ENCODE results near the gene TACC3.

TACC3 gene

DNA sequence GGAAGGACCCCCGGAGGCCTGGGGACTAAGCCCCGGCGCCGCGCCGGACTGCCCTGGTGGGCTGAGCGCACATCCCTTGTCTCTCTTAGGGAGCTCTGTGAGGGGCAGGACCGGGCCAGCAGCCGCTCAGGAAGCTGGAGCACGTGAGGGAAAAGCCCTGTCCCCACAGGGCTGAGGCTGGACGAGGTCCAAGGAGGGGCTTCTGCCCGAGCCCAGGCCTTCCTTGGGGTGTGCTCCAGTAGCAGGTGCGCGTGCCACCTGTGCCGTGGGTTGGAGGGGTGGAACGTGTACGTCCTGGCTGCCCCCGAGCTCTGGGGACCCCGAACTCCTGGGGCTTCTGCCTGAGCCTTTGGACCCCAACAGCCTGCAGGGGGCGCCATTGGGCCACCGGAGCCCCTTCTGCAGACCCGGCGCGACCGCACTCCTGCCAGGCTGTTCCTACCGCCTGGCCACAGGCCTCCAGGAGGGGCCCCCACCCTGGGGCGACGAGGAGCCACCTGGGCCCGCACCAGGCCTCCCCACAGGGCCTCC is 27.2 kb downstream of the TACC3 start:
- peak; percentile 74 for DNase-seq

DNA sequence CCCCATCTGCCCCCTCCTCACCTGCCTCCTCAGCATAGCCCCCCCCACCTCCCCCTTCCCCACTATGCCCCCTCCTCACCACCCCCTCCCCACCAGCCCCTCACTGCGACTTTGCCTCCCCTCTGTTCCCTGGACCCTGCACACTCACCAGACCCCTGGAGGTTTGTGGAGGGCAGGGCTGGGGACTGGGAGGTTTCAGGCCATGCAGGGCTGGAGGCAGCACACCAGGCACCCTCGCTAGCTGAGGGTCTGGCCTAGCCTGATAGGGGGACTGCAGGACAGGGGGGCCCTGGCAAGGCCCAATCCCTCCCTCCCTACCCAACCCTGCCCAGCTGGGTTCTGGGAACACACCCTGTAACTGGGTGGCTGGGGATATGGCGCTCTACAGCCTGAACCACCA is 28.0 kb downstream of the TACC3 start:
- DNase-seq: no peak

- no peak for DNase-seq
These were observed 28.5 kb downstream of the TACC3 start for GRCh38 chr4:1749826-1750225.

DNA sequence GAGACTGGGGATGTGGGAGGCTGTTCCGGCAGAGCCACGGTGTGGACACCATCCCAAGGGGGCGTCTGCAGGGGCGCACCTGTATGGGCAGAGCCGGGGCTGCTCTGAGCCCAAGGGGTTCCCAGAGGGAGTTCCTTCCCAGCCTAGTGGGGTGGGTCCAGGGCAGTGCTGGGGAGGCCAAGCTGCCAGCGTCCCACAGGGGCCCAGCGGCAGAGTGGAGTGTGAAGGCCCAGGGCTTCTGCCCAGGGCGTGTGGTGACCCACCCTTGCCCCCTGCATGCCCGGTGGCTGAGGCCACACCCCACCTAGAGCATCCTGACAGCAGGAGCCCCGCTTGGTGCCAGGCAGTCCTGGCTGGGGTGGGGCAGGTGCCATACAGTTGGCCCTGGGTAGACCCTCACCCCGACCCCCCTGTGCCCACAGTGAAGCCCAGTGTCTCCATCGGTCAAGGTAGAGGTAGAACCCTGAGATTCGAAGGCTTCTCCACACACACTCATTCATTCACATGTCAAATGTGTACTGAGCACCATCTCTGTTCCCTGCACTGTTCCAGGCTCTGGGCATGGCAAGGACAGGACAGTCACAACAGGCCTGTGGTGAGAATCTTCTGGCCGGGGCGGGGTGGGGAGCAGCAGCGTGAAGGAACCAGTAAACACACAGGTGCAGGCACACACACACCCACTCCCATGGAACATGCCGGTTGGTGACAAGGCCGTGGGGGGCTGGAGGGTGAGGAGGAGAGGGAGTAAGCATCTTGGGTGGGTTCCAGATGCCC is 29.2 kb downstream of the TACC3 start:
- no peak for DNase-seq

- no peak for DNase-seq
These were observed 30.0 kb downstream of the TACC3 start for GRCh38 chr4:1751155-1751918.

GRCh38 chr4:1751919-1752283 is 30.6 kb downstream of the TACC3 start:
- DNase-seq: no peak

- DNase-seq: peak; percentile 58
These were observed 31.1 kb downstream of the TACC3 start for GRCh38 chr4:1752284-1753041.

- no peak for DNase-seq
These were observed 32.0 kb downstream of the TACC3 start for GRCh38 chr4:1753294-1753696.

DNA sequence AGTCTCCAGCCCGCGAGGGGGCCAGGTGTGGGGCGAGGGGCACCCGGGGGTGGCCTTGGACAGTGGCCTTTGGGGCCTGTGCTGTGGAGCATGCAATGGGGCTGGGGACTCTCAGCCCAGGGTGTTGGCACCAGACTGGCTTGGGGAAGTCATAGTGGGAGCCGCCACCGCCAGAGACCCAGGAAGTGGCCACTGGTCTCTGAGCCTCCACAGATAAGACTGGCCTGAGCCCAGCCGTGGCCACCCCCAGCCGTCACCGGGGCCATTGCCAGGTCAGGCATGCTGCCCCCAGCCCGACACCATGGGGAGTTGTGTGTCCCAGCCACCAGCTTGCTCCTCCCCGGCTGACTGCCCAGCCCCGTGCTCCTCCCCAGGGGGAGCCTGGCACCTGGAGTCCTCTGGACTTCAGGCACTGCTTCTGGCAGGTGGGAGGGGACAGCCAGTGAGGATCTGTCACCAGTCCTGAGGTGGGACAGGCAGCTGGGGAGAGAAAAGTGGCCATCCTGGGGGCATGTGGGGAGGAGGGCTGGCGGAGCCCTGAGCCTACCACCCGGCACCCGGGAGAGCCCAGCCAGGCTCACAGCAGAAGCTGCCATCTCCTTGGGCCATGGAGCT is 32.5 kb downstream of the TACC3 start:
- no peak for DNase-seq

GRCh38 chr4:1754336-1754735 is 33.0 kb downstream of the TACC3 start:
- DNase-seq: no peak

GRCh38 chr4:1755297-1755696 is 34.0 kb downstream of the TACC3 start:
- no peak for DNase-seq

GRCh38 chr4:1756079-1756478 is 34.8 kb downstream of the TACC3 start:
- no peak for DNase-seq

- DNase-seq: no peak
These were observed 35.8 kb downstream of the TACC3 start for GRCh38 chr4:1756893-1757779.

DNA sequence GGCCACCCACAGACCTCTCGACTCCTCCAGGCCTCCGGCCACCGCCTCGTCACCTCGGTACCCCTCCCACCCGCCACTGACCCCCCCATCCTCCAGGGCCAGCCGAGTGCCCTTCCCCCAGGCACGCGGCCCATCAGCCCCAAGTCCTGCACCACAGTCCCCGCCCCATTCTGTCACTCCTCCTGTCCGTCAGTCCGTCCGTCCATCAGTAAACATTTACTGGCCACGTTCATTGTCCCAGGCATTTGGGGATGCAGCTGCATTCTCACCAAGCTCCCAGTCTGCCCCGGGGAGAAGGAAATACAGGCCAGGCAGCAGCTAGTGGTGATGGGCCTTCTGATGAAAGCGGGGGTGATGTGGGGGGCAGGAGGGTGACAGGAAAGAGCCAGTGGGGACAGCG is 36.5 kb downstream of the TACC3 start:
- no peak for DNase-seq

DNA sequence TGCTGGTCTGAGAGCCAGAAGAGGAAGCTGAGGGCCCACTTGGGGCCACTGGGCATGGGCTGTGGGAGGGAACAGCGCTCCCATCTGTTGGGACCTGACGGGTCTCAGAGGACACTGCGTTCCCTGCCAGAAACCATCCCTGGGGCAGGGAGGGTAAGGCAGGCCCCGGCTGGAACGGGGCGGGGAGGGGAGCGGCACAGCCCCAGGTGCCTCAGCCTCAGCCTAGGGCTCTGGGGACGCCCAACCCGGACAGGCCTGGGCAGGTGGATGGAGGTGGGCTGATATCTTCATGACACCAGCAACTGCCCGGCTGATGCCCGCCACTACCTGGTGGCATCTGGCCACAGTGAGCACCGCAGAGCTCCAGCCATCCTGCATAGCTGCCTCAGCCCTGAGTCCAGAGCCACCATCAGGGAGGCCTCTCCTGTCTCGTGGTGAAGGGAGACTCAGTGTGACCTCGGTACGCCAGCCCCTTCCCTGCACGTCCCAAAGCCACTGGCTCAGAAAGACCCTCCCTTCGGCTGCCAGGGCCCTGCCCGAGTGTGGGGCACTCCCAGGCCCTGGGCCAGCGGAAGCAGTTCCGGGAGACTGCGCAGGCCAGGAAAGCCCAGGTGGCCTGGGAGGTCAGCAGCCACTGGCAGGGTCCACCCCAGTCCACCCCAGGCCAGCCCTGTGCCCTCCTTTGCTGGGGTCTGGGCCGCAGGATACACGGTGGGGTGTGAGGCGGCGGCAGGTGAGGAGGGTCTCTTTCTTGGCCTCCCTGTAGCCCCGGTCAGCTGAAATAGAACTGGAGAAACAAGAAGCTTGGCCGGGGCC is 37.2 kb downstream of the TACC3 start:
- DNase-seq: no peak

DNA sequence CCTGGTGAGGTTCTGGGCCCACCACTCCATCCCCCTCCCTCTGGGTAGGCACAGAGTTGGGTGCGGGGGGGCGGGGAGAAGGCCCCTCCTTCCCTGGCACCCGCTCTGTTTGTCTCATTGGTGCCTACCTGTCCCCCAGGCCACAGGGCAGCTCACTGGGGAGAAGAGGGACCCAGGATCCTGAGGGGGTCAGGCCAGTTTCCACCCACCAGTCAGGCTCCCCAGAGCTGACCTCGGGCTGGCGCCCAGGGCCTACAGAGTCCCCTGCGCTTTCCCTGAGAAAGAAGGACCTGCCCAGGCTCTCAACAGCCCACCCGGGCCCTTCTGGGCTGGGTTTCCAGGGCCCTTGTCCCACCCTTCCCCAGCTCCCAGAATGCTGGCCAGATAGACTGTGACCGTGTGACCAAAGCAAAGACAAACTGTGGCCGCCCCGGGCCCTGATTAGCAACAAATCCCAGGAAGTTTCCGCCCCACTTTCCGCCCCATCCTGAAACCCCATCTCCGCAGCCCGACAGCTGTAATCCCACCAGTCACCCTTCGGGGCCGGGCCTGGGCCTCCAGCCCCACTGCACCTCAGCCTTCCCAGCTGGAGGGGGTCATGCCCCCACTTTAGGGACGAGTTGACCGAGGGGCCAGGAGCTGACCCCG is 38.0 kb downstream of the TACC3 start:
- no peak for DNase-seq

GRCh38 chr4:1759818-1760223 is 38.5 kb downstream of the TACC3 start:
- DNase-seq: no peak

- DNase-seq: no peak
These were observed 39.3 kb downstream of the TACC3 start for GRCh38 chr4:1760521-1761071.

GRCh38 chr4:1761130-1761689 is 39.9 kb downstream of the TACC3 start:
- DNase-seq: no peak

All from suppressor macrophage treated with lipopolysaccharide for 4 hours (primary cell).